Measurements from ENCODE around the gene ARMH2. TPM values are rescaled to one million over a fixed set of nuclear protein-coding genes. Genes with fewer than 3 reads are reported as not detected.

The ARMH2 gene
- total and polyA plus RNA-seq, 2 donors (not counting 3 experiments of a cell fraction or from before 2014, with no cell fraction given) = not detected

- DNase-seq (ENCODE audit: low read depth, low spot score) (no peak), FAIRE-seq (no peak)
- no peaks in the 10 kb centered on the region for H4K20me1 ChIP-seq (replicated peaks; ENCODE audit: control insufficient read depth, extremely low read depth, insufficient read depth, low read length)
- H3K36me3 ChIP-seq (ENCODE audit: control insufficient read depth in 2 of 2, extremely low read depth in 1 of 2, insufficient read depth in 2 of 2, low read length in 2 of 2) = no peaks in the 10 kb centered on the region
- no peaks in the 10 kb centered on the region for H3K9me3 ChIP-seq (replicated peaks; ENCODE audit: control insufficient read depth, insufficient read depth, low read length)
- intact Hi-C loops (cut with micrococcal nuclease) = no loop called here
- dilution Hi-C loops (cut with MboI; ENCODE audit: extremely low pct_ligation_motif_present, low sequenced_read_pairs) = no loop called here
- H3K9ac ChIP-seq (replicated peaks; ENCODE audit: extremely low read depth, insufficient read depth, low read length) = no peak overlapping the region
- BruUV-seq (replicated peaks) = no TSS peak
- H3K4me2 ChIP-seq (ENCODE audit: insufficient read depth, low read length) = no peak overlapping the region
- H3K27me3 ChIP-seq (ENCODE audit: control insufficient read depth in 2 of 2, insufficient read depth in 2 of 2, low read length in 2 of 2) = peaks cover 0 to 2% of the 10 kb centered on the region in 2 experiments
- TF ChIP-seq MYC (IDR thresholded peaks at IDR 0.05; ENCODE audit: low read depth, low read length) (no peak), JUN (IDR thresholded peaks at IDR 0.05; ENCODE audit: borderline replicate concordance, insufficient read depth, insufficient read length, low read depth) (no peak), FOS (IDR thresholded peaks at IDR 0.05; ENCODE audit: borderline replicate concordance, insufficient read depth, low read length) (no peak), EZH2 (IDR thresholded peaks at IDR 0.05; ENCODE audit: borderline replicate concordance, low read depth, low read length, severe bottlenecking) (no peak), GATA2 (IDR thresholded peaks at IDR 0.05; ENCODE audit: insufficient read depth, insufficient read length, low read depth, low read length) (no peak), POLR2AphosphoS5 (IDR thresholded peaks at IDR 0.05; ENCODE audit: insufficient read depth, low read depth, low read length) (no peak), MAX (IDR thresholded peaks at IDR 0.05; ENCODE audit: insufficient read depth, insufficient read length) (no peak), POLR2A (IDR thresholded peaks at IDR 0.05; ENCODE audit: low read depth, low read length) (no peak), CTCF (IDR thresholded peaks at IDR 0.05; ENCODE audit: extremely low read depth in 1 of 2, insufficient read depth in 1 of 2, low read depth in 1 of 2, low read length in 2 of 2) (no peak)
- no peaks in the 10 kb centered on the region for H3K4me1 ChIP-seq (ENCODE audit: control insufficient read depth, extremely low read depth, insufficient read depth, low read length)
- ChIA-PET POLR2A (no interaction called here), CTCF (interaction anchor here (0.7 to 0.9 kb wide), 2 partner anchors 9 to 12 kb away, joined by 3 read pairs; no protein-coding TSS in a partner anchor)
- no peaks in the 10 kb centered on the region for H3K9me1 ChIP-seq (replicated peaks; ENCODE audit: control insufficient read depth, extremely low read depth, insufficient read depth, low read length)
- H3K27ac ChIP-seq (ENCODE audit: insufficient read depth, low read depth, low read length) = no peak overlapping the region
- no peaks in the 10 kb centered on the region for H3K79me2 ChIP-seq (ENCODE audit: control insufficient read depth, insufficient read depth, low read length)
- no peak overlapping the region for H3K4me3 ChIP-seq (replicated peaks in 1 of 3; ENCODE audit: insufficient read depth in 1 of 3, low read depth in 1 of 3, low read length in 3 of 3)
- H2AFZ ChIP-seq (ENCODE audit: low read depth, low read length) = no peak overlapping the region
Measured at GRCh38 chr6:24809728-24810127, 11.0 kb upstream of the ARMH2 start.
